Measurements from ENCODE around the gene TMEM63C.

The TMEM63C gene

DNA sequence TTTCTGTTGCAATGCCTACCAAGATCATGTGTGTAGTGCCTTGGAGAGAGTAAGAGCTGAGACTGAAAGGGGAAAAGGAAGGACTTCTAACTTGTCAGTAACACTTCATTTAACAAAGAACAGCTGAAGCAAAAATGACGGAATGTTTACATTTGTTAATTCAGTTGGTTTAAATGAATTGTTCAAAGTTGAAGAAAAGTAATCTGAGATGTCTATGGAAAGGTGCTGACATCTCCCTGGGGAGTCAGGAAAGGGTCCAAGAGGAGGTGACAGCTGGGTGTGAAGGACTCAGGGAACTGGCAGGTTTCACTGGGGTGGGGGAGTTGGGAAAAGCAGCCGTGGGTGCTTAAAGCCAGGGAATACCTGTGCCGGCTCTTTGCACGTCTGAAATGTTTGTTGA, 7.9 kb downstream of the TMEM63C start:
- TF ChIP-seq CTCF (IDR thresholded peaks at IDR 0.05; ENCODE audit: low read depth, low read length) (no peak), EZH2phosphoT487 (IDR thresholded peaks at IDR 0.05; ENCODE audit: low read depth) (no peak)
- H3K9ac ChIP-seq (ENCODE audit: low read length) = no peak overlapping the region
- H3K27ac ChIP-seq (ENCODE audit: low read length) = no peak overlapping the region
- no peaks in the 10 kb centered on the region for H3K27me3 ChIP-seq (ENCODE audit: low read depth, low read length)
- H3K79me2 ChIP-seq (ENCODE audit: low read length) = no peaks in the 10 kb centered on the region
- no peaks in the 10 kb centered on the region for H4K20me1 ChIP-seq (ENCODE audit: insufficient read depth, low read length)
- H3K4me1 ChIP-seq (ENCODE audit: low read length) = peaks cover 3% of the 10 kb centered on the region
- no peaks in the 10 kb centered on the region for H3K9me3 ChIP-seq (ENCODE audit: insufficient read depth, low read length)
- H3K36me3 ChIP-seq (replicated peaks; ENCODE audit: low read depth, low read length) = no peaks in the 10 kb centered on the region
- no peak overlapping the region for H3K4me3 ChIP-seq (ENCODE audit: low read length)
- H2AFZ ChIP-seq (ENCODE audit: low read depth, low read length) = no peak overlapping the region
- H3K4me2 ChIP-seq (ENCODE audit: low read length) = no peak overlapping the region

DNA sequence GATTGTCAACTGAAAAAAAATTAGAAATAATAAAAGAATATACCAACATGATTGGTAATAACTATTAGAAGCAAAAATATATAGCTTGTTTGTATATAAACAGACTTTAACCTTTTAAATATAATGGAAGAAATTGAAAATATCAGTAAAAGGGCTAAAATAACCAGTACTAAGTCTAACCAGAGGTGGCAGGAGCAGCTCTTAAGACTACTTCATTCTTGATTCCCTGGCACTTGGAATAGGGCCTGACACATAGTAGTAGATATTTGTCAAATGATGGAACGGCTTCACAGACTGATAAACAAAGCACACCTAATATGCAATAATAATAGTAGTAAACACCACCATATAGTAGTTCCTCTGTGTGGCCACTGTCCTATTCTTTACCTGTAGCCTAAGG, 9.4 kb downstream of the TMEM63C start:
- no peak for TF ChIP-seq CTCF (IDR thresholded peaks at IDR 0.05; ENCODE audit: low read depth, low read length)
- TF ChIP-seq EZH2phosphoT487 (IDR thresholded peaks at IDR 0.05; ENCODE audit: low read depth) = no peak
- H3K9me3 ChIP-seq (ENCODE audit: insufficient read depth, low read length) = no peaks in the 10 kb centered on the region
- no peaks in the 10 kb centered on the region for H3K36me3 ChIP-seq (replicated peaks; ENCODE audit: low read depth, low read length)
- no peak overlapping the region for H3K4me2 ChIP-seq (ENCODE audit: low read length)
- H3K79me2 ChIP-seq (ENCODE audit: low read length) = no peaks in the 10 kb centered on the region
- no peak overlapping the region for H2AFZ ChIP-seq (ENCODE audit: low read depth, low read length)
- H4K20me1 ChIP-seq (ENCODE audit: insufficient read depth, low read length) = no peaks in the 10 kb centered on the region
- H3K4me1 ChIP-seq (ENCODE audit: low read length) = no peaks in the 10 kb centered on the region
- no peak overlapping the region for H3K4me3 ChIP-seq (ENCODE audit: low read length)
- no peaks in the 10 kb centered on the region for H3K27me3 ChIP-seq (ENCODE audit: low read depth, low read length)
- no peak overlapping the region for H3K9ac ChIP-seq (ENCODE audit: low read length)
- no peak overlapping the region for H3K27ac ChIP-seq (ENCODE audit: low read length)

DNA sequence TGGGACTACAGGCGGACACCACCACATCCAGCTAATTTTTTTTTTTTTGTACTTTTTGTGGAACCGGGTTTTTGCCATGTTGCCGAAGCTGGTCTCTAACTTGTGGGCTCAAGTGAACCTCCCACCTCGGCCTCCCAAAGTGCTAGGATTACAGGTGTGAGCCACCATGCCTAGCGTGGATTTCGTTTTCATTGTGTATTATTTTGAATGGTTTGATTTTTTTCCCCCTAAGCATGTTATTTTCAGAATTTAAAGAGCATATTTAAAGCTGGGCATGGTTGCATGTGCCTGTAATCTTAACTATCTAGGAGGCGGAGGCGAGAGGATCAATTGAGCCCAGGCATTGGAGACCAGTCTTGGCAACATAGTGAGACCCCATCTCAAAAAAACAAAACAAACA, 13.1 kb downstream of the TMEM63C start:
- H3K4me3 ChIP-seq (ENCODE audit: low read length) = no peak overlapping the region
- no peaks in the 10 kb centered on the region for H3K4me1 ChIP-seq (ENCODE audit: low read length)
- H3K4me2 ChIP-seq (ENCODE audit: low read length) = no peak overlapping the region
- H3K27me3 ChIP-seq (ENCODE audit: low read depth, low read length) = no peaks in the 10 kb centered on the region
- no peak overlapping the region for H3K9ac ChIP-seq (ENCODE audit: low read length)
- no peak overlapping the region for H3K27ac ChIP-seq (ENCODE audit: low read length)
- no peak overlapping the region for H2AFZ ChIP-seq (ENCODE audit: low read depth, low read length)
- H3K9me3 ChIP-seq (ENCODE audit: insufficient read depth, low read length) = no peaks in the 10 kb centered on the region
- H3K36me3 ChIP-seq (replicated peaks; ENCODE audit: low read depth, low read length) = no peaks in the 10 kb centered on the region
- TF ChIP-seq CTCF (IDR thresholded peaks at IDR 0.05; ENCODE audit: low read depth, low read length) = no peak
- TF ChIP-seq EZH2phosphoT487 (IDR thresholded peaks at IDR 0.05; ENCODE audit: low read depth) = no peak
- H4K20me1 ChIP-seq (ENCODE audit: insufficient read depth, low read length) = no peaks in the 10 kb centered on the region; the same call in 1 of the 2 replicates
- H3K79me2 ChIP-seq (ENCODE audit: low read length) = no peaks in the 10 kb centered on the region

GRCh38 chr14:77195766-77196165, 14.2 kb downstream of the TMEM63C start:
- Histone ChIP-seq H4K20me1 (ENCODE audit: insufficient read depth, low read length) (no peaks in the 10 kb centered on the region; the same call in 1 of the 2 replicates), H3K27ac (ENCODE audit: low read length) (no peak overlapping the region), H3K4me3 (ENCODE audit: low read length) (no peak overlapping the region), H3K27me3 (ENCODE audit: low read depth, low read length) (no peaks in the 10 kb centered on the region), H3K79me2 (ENCODE audit: low read length) (no peaks in the 10 kb centered on the region), H3K36me3 (replicated peaks; ENCODE audit: low read depth, low read length) (no peaks in the 10 kb centered on the region), H3K4me2 (ENCODE audit: low read length) (no peak overlapping the region), H3K9me3 (ENCODE audit: insufficient read depth, low read length) (no peaks in the 10 kb centered on the region), H3K9ac (ENCODE audit: low read length) (no peak overlapping the region), H2AFZ (ENCODE audit: low read depth, low read length) (no peak overlapping the region), H3K4me1 (ENCODE audit: low read length) (no peaks in the 10 kb centered on the region)
- TF ChIP-seq CTCF (IDR thresholded peaks at IDR 0.05; ENCODE audit: low read depth, low read length) (no peak), EZH2phosphoT487 (IDR thresholded peaks at IDR 0.05; ENCODE audit: low read depth) (no peak)
